ENCODE measurements around the gene ZGLP1.
A peak's percentile ranks its signal among the peaks of the same experiment; 100 is the strongest.
"Not testable (repeated sequence)": the region's sequence is repeated elsewhere in the genome, so short reads cannot be mapped to it uniquely, and the experiment has no call there.

ZGLP1 gene

GRCh38 chr19:10309423-10309822 is at the start of gene ZGLP1:
Gene ZGLP1 (minus strand): TSS chr19:10309815.
- no peak for DNase-seq

- no peak for DNase-seq
Measured at GRCh38 chr19:10356431-10356830, 46.8 kb upstream of the ZGLP1 start.

GRCh38 chr19:10353793-10354391 is 44.3 kb upstream of the ZGLP1 start:
- no peak for DNase-seq

GRCh38 chr19:10352764-10353671 is 43.4 kb upstream of the ZGLP1 start:
- DNase-seq: no peak

- DNase-seq: no peak
Measured at GRCh38 chr19:10346509-10346908, 36.9 kb upstream of the ZGLP1 start.

GRCh38 chr19:10344780-10345179 is 35.2 kb upstream of the ZGLP1 start:
- DNase-seq: no peak

- no peak for DNase-seq
Measured at GRCh38 chr19:10343495-10343894, 33.9 kb upstream of the ZGLP1 start.

- no peak for DNase-seq
Measured at GRCh38 chr19:10339977-10340376, 30.4 kb upstream of the ZGLP1 start.

GRCh38 chr19:10339380-10339960 is 29.9 kb upstream of the ZGLP1 start, which contains the start of gene ICAM3:
Gene ICAM3 (minus strand): TSS chr19:10339624. CDS start chr19:10339614, 10 bp downstream.
- DNase-seq: peak; percentile 38

GRCh38 chr19:10338940-10339339 is 29.3 kb upstream of the ZGLP1 start:
- no peak for DNase-seq

- not testable (repeated sequence) for DNase-seq
Measured at GRCh38 chr19:10336725-10337124, 27.1 kb upstream of the ZGLP1 start.

GRCh38 chr19:10335352-10335985 is 25.9 kb upstream of the ZGLP1 start:
- DNase-seq: no peak

- DNase-seq: no peak
Measured at GRCh38 chr19:10334588-10335351, 25.2 kb upstream of the ZGLP1 start.

GRCh38 chr19:10333758-10334587 is 24.4 kb upstream of the ZGLP1 start:
- no peak for DNase-seq

- DNase-seq: peak; percentile 96
Measured at GRCh38 chr19:10332965-10333757, 23.5 kb upstream of the ZGLP1 start, which contains the start of gene RAVER1. Gene RAVER1 (minus strand): TSS chr19:10333529. CDS start chr19:10333507, 22 bp downstream.

GRCh38 chr19:10332158-10332964 is 22.7 kb upstream of the ZGLP1 start:
- no peak for DNase-seq

GRCh38 chr19:10329555-10329954 is 19.9 kb upstream of the ZGLP1 start:
- no peak for DNase-seq

GRCh38 chr19:10328558-10329429 is 19.2 kb upstream of the ZGLP1 start:
- DNase-seq: no peak

GRCh38 chr19:10327793-10328192 is 18.2 kb upstream of the ZGLP1 start:
- no peak for DNase-seq
